Astrocyte (in vitro differentiated cells and primary cell): ENCODE results near the gene IER5L. TPM values are rescaled to one million over a fixed set of nuclear protein-coding genes. Genes with fewer than 3 reads are reported as not detected.
A peak's percentile ranks its signal among the peaks of the same experiment; 100 is the strongest.
"Not testable (repeated sequence)": the region's sequence is repeated elsewhere in the genome, so short reads cannot be mapped to it uniquely, and the experiment has no call there.

ENCODE experiments used
- DNase-seq: peaks from one replicate; pipeline ENCODE4 v3.0.0-alpha.2; 2010; ENCODE audit warnings: low read depth
- FAIRE-seq: peaks from 2 replicates; lab custom pipeline; 2011; peaks lifted over from hg19 to GRCh38; lab: Jason Lieb, UNC
- H2AFZ ChIP-seq: 2 replicates; pipeline ENCODE4 v1.6.0; 2012; ENCODE audit warnings: low read depth, low read length, inconsistent platforms
- H3K27ac ChIP-seq: 2 replicates; pipeline ENCODE4 v1.5.1; 2011; ENCODE audit warnings: low read depth, low read length, inconsistent platforms
- H3K27me3 ChIP-seq: 2 replicates; pipeline ENCODE4 v1.6.0; 2011; ENCODE audit warnings: low read length, inconsistent platforms; ENCODE audit not compliant: insufficient read depth
- H3K36me3 ChIP-seq: 2 replicates; pipeline ENCODE4 v1.5.1; 2011; ENCODE audit warnings: low read length, inconsistent platforms; ENCODE audit not compliant: insufficient read depth
- H3K4me1 ChIP-seq: 2 replicates; pipeline ENCODE4 v1.5.1; 2011; ENCODE audit warnings: low read length, inconsistent platforms; ENCODE audit not compliant: insufficient read depth
- H3K4me2 ChIP-seq: 2 replicates; pipeline ENCODE4 v1.6.0; 2012; ENCODE audit warnings: low read length, inconsistent platforms
- H3K4me3 ChIP-seq: 2 replicates; pipeline ENCODE4 v1.5.1; 2011; ENCODE audit warnings: low read depth, mild to moderate bottlenecking, low read length, inconsistent platforms; ENCODE audit not compliant: insufficient read depth
- H3K79me2 ChIP-seq: 2 replicates; pipeline ENCODE4 v1.6.0; 2012; ENCODE audit warnings: mild to moderate bottlenecking, low read length, inconsistent platforms; ENCODE audit not compliant: insufficient read depth
- H3K9ac ChIP-seq: 2 replicates; pipeline ENCODE4 v1.6.0; 2012; ENCODE audit warnings: mild to moderate bottlenecking, low read length, inconsistent platforms
- H3K9me3 ChIP-seq: 2 replicates; pipeline ENCODE4 v1.5.1; 2012; ENCODE audit warnings: low read depth, mild to moderate bottlenecking, low read length, inconsistent platforms; ENCODE audit not compliant: insufficient read depth
- H4K20me1 ChIP-seq: 2 replicates; pipeline ENCODE4 v1.6.0; 2012; ENCODE audit warnings: low read length, inconsistent platforms; ENCODE audit not compliant: insufficient read depth
- H3K27ac Mint-ChIP-seq: one replicate; pipeline ENCODE4 v1.8.0; 2021; ENCODE audit warnings: mild to moderate bottlenecking, mixed read lengths; ENCODE audit not compliant: unreplicated experiment
- H3K27me3 Mint-ChIP-seq: one replicate; pipeline ENCODE4 v1.8.0; 2021; ENCODE audit warnings: low read depth, mixed read lengths; ENCODE audit not compliant: unreplicated experiment
- H3K36me3 Mint-ChIP-seq: one replicate; pipeline ENCODE4 v1.8.0; 2021; ENCODE audit warnings: low read depth, mixed read lengths; ENCODE audit not compliant: unreplicated experiment
- H3K4me1 Mint-ChIP-seq: one replicate; pipeline ENCODE4 v1.8.0; 2021; ENCODE audit warnings: low read depth, mixed read lengths; ENCODE audit not compliant: unreplicated experiment
- H3K4me3 Mint-ChIP-seq: one replicate; pipeline ENCODE4 v1.8.0; 2021; ENCODE audit warnings: mild to moderate bottlenecking, moderate library complexity, mixed read lengths; ENCODE audit not compliant: unreplicated experiment
- H3K9me3 Mint-ChIP-seq: one replicate; pipeline ENCODE4 v1.8.0; 2021; ENCODE audit warnings: mild to moderate bottlenecking, mixed read lengths; ENCODE audit not compliant: unreplicated experiment
- CTCF ChIP-seq: IDR thresholded peaks from 2 replicates; pipeline ENCODE4 v1.5.1; 2011; ENCODE audit warnings: low read depth, mild to moderate bottlenecking, inconsistent platforms, low read length, moderate library complexity; ENCODE audit not compliant: insufficient read depth
- EZH2 ChIP-seq: IDR thresholded peaks from 2 replicates; pipeline ENCODE4 v1.6.1; 2012; ENCODE audit warnings: mild to moderate bottlenecking, low read length, inconsistent platforms; ENCODE audit not compliant: insufficient read depth
- total RNA-seq: library from RNA; stranded (reverse); gene quantifications from 2 replicates; pipeline ENCODE4 v1.2.1, GENCODE V29; 2021

The IER5L gene
- total RNA-seq, 1 donor from 2014 or later: 47.0 TPM

GRCh38 chr9:129198319-129199043, 20.4 kb upstream of the IER5L start:
- H3K9ac ChIP-seq: peak overlapping the region; percentile 75
- DNase-seq: peak; percentile 89
- peaks cover 9% of the 10 kb centered on the region for H3K4me1 Mint-ChIP-seq

GRCh38 chr9:129197978-129198318, 19.9 kb upstream of the IER5L start:
- no peak for TF ChIP-seq CTCF
- Histone ChIP-seq H3K27ac (peak overlapping the region; percentile 58), H3K4me1 (peaks cover 13% of the 10 kb centered on the region), H3K9me3 (no peaks in the 10 kb centered on the region), H3K4me3 (peak overlapping the region; percentile 48), H3K36me3 (no peaks in the 10 kb centered on the region), H3K9ac (peak overlapping the region; percentile 75), H2AFZ (peak overlapping the region; percentile 82), H4K20me1 (no peaks in the 10 kb centered on the region), H3K27me3 (peaks cover 3% of the 10 kb centered on the region), H3K79me2 (no peaks in the 10 kb centered on the region), H3K4me2 (peak overlapping the region; percentile 83)
- Mint-ChIP-seq H3K9me3 (peaks cover 3% of the 10 kb centered on the region), H3K27ac (peak overlapping the region; percentile 91), H3K4me1 (peaks cover 7% of the 10 kb centered on the region), H3K27me3 (peaks cover 10% of the 10 kb centered on the region), H3K4me3 (no peak overlapping the region), H3K36me3 (no peaks in the 10 kb centered on the region)
- FAIRE-seq (peak; percentile 34), DNase-seq (no peak)

More at GRCh38 chr9:129198319-129199043, 20.4 kb upstream of the IER5L start:
- no peak for TF ChIP-seq EZH2
- TF ChIP-seq CTCF: no peak
- H3K27me3 Mint-ChIP-seq: peaks cover 10% of the 10 kb centered on the region
- no peaks in the 10 kb centered on the region for H3K36me3 Mint-ChIP-seq
- H3K27ac ChIP-seq: peak overlapping the region; percentile 58
- H3K9me3 Mint-ChIP-seq: peaks cover 3% of the 10 kb centered on the region
- no peaks in the 10 kb centered on the region for H3K27me3 ChIP-seq
- H2AFZ ChIP-seq: peak overlapping the region; percentile 82
- H3K79me2 ChIP-seq: no peaks in the 10 kb centered on the region
- H4K20me1 ChIP-seq: no peaks in the 10 kb centered on the region
- no peaks in the 10 kb centered on the region for H3K9me3 ChIP-seq
- peak overlapping the region; percentile 83 for H3K4me2 ChIP-seq
- H3K4me3 ChIP-seq: peak overlapping the region; percentile 48
- peak overlapping the region; percentile 91 for H3K27ac Mint-ChIP-seq
- H3K36me3 ChIP-seq: no peaks in the 10 kb centered on the region
- peak; percentile 13 for FAIRE-seq
- H3K4me3 Mint-ChIP-seq: no peak overlapping the region
- H3K4me1 ChIP-seq: peaks cover 13% of the 10 kb centered on the region

DNA sequence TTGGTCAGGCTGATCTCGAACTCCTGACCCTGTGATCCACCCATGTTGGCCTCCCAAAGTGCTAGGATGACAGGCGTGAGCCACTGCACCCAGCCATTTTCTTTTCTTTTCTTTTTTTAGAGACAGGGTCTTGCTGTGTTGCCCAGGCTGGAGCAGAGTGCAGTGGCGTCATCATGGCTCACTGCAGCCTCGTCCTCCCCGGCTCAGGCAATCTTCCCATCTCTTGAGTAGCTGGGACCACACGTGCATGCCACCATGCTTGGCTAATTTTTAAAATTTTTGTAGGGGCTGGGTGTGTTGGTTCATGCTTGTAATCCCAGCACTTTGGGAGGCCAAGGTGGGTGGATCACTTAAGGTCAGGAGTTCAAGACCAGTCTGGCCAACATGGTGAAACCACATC, 19.0 kb upstream of the IER5L start:
- H3K27ac ChIP-seq, H3K4me2 ChIP-seq, H3K9ac ChIP-seq, H3K9me3 Mint-ChIP-seq, H4K20me1 ChIP-seq, H3K27me3 ChIP-seq, FAIRE-seq, H3K4me3 ChIP-seq, H3K79me2 ChIP-seq, H3K4me3 Mint-ChIP-seq, H3K9me3 ChIP-seq, H3K36me3 ChIP-seq, H3K4me1 Mint-ChIP-seq, DNase-seq, H3K36me3 Mint-ChIP-seq, H3K27ac Mint-ChIP-seq, H2AFZ ChIP-seq: not testable (repeated sequence)
- H3K27me3 Mint-ChIP-seq: peaks cover 10% of the 10 kb centered on the region
- peaks cover 13% of the 10 kb centered on the region for H3K4me1 ChIP-seq
